ENCODE measurements around the gene APBA3.

APBA3 gene

DNA sequence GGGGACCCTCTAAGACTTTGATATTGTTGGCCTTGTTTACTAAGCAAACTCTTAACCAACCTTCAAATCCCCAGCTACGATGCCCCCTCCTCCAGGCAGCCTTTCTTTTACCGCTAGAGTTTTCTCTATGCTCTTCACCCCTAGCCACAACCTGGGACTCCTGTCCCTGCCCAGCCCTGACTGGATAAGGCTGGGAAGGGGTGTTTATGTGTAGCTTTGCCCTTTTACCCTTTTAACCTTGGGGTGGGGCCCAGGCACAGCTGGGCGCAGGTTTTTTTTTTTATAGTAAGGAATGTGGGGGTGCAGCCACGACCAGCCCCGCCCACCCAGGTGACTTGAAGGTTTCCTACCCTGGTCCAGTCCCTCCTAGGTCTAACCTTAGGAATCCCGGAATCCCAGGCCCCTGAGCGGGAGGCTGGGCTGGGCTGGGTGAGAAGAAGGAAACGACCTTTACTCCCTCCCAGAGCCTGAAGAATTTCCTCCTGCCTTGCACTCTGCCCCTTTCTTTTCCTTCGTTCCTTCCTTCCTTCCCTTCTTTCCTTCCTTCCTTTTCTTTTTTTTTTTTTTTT, 41.1 kb downstream of the APBA3 start:
- DNase-seq (ENCODE audit: low spot score) = no peak

DNA sequence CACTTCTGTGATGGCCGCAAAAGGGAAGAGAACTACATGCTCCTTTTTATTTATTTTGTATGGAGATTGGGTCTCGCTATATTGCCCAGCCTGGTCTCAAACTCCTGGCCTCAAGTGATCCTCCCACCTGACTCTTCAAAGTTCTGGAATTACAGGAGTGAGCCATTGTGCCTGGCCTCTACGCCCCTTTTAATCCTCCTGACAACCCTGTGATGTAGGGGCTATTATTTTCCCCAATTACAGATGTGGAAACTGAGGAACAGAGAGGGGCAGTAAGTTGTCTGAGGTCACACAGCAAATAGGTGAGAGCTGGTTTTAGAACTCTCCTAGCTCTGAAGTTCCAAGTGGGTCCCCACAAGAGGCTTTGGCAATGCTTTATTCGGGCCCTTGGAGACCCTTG, 41.6 kb downstream of the APBA3 start:
- no peak for DNase-seq (ENCODE audit: low spot score)

DNA sequence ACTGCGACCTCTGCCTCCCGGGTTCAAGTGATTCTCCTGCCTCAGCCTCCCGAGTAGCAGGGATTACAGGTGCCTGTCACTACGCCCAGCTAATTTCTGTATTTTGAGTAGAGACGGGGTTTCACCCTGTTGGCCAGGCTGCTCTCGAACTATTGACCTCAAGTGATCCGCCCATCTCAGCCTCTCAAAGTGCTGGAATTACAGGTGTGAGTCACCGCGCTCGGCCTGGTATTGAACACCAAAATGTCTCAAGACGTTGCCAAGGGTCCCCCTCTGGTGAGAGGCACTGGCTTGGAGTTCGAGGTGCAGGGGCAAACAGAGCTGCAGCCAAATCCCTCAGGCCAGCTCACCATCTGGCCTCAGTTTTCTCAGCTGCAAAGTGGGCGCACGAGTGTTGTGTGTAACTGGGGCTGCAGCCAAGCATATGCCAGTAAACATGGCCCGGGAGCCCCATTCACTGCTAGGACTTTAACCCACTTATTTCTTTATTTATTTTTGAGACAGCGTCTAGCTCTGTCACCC, 45.3 kb downstream of the APBA3 start:
- DNase-seq (ENCODE audit: low spot score) = no peak

GRCh38 chr19:3712663-3713611, 48.6 kb downstream of the APBA3 start:
- no peak for DNase-seq (ENCODE audit: low spot score)

DNA sequence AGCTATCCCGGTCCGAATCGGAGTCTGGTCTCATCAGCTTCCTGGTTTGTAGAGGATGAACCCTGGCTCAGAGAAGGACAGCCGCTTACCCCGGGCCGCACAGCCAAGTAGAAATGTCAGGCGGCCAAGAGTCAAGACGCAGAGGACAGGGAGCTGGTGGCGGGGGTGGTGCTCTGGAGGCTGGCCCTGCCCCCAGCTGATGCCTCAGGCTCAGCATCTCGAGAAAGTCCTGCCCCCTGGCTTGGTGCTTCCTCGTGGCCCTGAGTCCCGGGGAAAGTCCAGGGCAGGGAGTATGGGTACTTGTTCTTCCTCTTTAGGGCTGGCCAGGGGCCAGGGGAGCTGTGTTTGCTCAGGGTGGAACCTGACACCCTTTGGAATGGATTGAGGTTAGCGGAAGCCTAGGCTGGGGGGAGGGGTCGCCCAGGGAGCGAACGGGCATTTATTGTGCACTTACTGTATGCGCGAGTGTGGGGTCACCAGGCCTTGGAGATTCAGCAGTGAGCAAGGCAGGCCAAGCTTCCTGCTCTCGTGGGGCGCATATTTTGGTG, 51.2 kb downstream of the APBA3 start:
- no peak for DNase-seq (ENCODE audit: low spot score)

- DNase-seq (ENCODE audit: low spot score) = no peak
Observed at GRCh38 chr19:3708207-3708931, 53.1 kb downstream of the APBA3 start, which contains the start of gene TJP3. TJP3 (plus strand) TSS chr19:3708384; CDS start chr19:3728433, 20,049 bp downstream.

GRCh38 chr19:3707868-3708206, 53.7 kb downstream of the APBA3 start:
- no peak for DNase-seq (ENCODE audit: low spot score)

DNA sequence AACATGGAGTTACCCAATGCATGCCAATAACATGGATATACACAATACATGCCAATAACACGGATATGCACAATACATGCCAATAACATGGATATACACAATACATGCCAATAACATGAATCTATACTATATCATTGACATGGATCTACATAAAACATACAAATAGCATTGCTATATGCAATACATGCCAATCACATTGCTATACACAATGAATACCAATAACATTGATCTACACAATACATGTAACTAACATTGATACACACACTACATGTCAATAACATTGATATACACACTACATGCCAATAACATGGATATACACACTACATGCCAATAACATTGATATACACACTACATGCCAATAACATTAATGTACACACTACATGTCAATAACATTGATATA, 60.3 kb downstream of the APBA3 start:
- DNase-seq (ENCODE audit: low spot score) = no peak

Small RNA genes within 50 kb of the gene (small RNA-seq; reads per million reads assigned to genes)
- 0 reads per million in 2 experiments for gene AC005777.1

All from SK-N-DZ (cell line).